ENCODE measurements around the gene FGGY.

- TF ChIP-seq CTCF (IDR thresholded peaks at IDR 0.05) (no peak), POLR2A (IDR thresholded peaks at IDR 0.05) (no peak)
Observed at GRCh38 chr1:59714966-59715365, 418.1 kb downstream of the FGGY start.

All from uterus (tissue), 2 donors.